ENCODE results near the gene IL31RA. TPM values are rescaled to one million over a fixed set of nuclear protein-coding genes. Genes with fewer than 3 reads are reported as not detected.

IL31RA gene
- total RNA-seq, 1 experiment from 2014 or later, result not detected

DNA sequence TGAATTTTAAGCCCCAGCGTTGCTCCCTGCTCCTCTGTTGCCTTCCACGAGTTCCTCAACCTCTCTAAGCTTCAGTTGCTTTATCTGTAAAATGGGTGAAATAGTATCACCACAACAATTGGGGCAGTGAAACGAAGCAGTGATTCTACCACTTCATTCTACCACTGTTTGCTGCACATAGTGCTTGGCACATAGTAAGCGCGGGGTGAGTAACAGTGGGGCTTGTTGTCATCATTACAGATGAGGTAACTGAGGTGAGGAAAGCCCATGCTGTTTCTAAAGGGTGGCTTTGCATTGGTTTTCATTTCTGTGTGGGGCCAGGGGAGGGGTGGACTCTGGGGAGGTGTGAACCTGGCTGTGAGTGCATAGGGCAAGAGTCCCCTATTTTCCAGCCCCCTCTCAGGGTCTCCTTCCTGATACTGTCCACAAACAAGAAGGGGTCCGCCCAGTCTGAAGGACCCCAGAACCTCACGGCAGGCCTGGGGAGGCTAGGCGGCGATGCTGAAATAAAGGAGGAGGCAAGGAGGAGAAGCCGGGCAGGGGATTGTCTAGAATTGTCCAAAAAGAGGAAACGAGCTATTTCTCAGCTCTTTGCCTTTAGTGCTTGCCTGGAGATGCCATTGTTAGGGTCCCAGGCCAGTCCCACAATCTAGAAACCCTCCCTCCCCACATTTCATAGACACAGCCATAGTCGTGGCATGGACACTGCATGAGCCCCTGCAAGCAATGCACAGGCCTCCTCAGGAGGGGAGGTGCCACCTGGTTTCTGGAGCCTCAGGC is 78.1 kb downstream of the IL31RA start (continued):
- TF ChIP-seq, protein P1, sequence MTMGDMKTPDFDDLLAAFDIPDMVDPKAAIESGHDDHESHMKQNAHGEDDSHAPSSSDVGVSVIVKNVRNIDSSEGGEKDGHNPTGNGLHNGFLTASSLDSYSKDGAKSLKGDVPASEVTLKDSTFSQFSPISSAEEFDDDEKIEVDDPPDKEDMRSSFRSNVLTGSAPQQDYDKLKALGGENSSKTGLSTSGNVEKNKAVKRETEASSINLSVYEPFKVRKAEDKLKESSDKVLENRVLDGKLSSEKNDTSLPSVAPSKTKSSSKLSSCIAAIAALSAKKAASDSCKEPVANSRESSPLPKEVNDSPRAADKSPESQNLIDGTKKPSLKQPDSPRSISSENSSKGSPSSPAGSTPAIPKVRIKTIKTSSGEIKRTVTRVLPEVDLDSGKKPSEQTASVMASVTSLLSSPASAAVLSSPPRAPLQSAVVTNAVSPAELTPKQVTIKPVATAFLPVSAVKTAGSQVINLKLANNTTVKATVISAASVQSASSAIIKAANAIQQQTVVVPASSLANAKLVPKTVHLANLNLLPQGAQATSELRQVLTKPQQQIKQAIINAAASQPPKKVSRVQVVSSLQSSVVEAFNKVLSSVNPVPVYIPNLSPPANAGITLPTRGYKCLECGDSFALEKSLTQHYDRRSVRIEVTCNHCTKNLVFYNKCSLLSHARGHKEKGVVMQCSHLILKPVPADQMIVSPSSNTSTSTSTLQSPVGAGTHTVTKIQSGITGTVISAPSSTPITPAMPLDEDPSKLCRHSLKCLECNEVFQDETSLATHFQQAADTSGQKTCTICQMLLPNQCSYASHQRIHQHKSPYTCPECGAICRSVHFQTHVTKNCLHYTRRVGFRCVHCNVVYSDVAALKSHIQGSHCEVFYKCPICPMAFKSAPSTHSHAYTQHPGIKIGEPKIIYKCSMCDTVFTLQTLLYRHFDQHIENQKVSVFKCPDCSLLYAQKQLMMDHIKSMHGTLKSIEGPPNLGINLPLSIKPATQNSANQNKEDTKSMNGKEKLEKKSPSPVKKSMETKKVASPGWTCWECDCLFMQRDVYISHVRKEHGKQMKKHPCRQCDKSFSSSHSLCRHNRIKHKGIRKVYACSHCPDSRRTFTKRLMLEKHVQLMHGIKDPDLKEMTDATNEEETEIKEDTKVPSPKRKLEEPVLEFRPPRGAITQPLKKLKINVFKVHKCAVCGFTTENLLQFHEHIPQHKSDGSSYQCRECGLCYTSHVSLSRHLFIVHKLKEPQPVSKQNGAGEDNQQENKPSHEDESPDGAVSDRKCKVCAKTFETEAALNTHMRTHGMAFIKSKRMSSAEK (CRISPR knock-in tag; IDR thresholded peaks at IDR 0.05; ENCODE audit: borderline replicate concordance), result no peak
- TF ChIP-seq NR1H2 (CRISPR knock-in tag; IDR thresholded peaks at IDR 0.05) (no peak), ZNF396 (CRISPR knock-in tag; IDR thresholded peaks at IDR 0.05; ENCODE audit: borderline replicate concordance) (no peak), NR3C1 (CRISPR knock-in tag; conservative IDR thresholded peaks at IDR 0.05; ENCODE audit: low read depth) (no peak), FOXP1 (CRISPR knock-in tag; IDR thresholded peaks at IDR 0.05; ENCODE audit: borderline replicate concordance) (no peak), TCF7 (CRISPR knock-in tag; IDR thresholded peaks at IDR 0.05; ENCODE audit: low read depth) (no peak)
- TF ChIP-seq, protein P2, sequence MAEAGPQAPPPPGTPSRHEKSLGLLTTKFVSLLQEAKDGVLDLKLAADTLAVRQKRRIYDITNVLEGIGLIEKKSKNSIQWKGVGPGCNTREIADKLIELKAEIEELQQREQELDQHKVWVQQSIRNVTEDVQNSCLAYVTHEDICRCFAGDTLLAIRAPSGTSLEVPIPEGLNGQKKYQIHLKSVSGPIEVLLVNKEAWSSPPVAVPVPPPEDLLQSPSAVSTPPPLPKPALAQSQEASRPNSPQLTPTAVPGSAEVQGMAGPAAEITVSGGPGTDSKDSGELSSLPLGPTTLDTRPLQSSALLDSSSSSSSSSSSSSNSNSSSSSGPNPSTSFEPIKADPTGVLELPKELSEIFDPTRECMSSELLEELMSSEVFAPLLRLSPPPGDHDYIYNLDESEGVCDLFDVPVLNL (CRISPR knock-in tag; IDR thresholded peaks at IDR 0.05; ENCODE audit: borderline replicate concordance, low read depth), result no peak
- TF ChIP-seq, protein P3, sequence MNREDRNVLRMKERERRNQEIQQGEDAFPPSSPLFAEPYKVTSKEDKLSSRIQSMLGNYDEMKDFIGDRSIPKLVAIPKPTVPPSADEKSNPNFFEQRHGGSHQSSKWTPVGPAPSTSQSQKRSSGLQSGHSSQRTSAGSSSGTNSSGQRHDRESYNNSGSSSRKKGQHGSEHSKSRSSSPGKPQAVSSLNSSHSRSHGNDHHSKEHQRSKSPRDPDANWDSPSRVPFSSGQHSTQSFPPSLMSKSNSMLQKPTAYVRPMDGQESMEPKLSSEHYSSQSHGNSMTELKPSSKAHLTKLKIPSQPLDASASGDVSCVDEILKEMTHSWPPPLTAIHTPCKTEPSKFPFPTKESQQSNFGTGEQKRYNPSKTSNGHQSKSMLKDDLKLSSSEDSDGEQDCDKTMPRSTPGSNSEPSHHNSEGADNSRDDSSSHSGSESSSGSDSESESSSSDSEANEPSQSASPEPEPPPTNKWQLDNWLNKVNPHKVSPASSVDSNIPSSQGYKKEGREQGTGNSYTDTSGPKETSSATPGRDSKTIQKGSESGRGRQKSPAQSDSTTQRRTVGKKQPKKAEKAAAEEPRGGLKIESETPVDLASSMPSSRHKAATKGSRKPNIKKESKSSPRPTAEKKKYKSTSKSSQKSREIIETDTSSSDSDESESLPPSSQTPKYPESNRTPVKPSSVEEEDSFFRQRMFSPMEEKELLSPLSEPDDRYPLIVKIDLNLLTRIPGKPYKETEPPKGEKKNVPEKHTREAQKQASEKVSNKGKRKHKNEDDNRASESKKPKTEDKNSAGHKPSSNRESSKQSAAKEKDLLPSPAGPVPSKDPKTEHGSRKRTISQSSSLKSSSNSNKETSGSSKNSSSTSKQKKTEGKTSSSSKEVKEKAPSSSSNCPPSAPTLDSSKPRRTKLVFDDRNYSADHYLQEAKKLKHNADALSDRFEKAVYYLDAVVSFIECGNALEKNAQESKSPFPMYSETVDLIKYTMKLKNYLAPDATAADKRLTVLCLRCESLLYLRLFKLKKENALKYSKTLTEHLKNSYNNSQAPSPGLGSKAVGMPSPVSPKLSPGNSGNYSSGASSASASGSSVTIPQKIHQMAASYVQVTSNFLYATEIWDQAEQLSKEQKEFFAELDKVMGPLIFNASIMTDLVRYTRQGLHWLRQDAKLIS (CRISPR knock-in tag; IDR thresholded peaks at IDR 0.05; ENCODE audit: borderline replicate concordance), result no peak
- TF ChIP-seq, protein P4, sequence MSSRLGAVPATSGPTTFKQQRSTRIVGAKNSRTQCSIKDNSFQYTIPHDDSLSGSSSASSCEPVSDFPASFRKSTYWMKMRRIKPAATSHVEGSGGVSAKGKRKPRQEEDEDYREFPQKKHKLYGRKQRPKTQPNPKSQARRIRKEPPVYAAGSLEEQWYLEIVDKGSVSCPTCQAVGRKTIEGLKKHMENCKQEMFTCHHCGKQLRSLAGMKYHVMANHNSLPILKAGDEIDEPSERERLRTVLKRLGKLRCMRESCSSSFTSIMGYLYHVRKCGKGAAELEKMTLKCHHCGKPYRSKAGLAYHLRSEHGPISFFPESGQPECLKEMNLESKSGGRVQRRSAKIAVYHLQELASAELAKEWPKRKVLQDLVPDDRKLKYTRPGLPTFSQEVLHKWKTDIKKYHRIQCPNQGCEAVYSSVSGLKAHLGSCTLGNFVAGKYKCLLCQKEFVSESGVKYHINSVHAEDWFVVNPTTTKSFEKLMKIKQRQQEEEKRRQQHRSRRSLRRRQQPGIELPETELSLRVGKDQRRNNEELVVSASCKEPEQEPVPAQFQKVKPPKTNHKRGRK (CRISPR knock-in tag; IDR thresholded peaks at IDR 0.05; ENCODE audit: borderline replicate concordance), result no peak

DNA sequence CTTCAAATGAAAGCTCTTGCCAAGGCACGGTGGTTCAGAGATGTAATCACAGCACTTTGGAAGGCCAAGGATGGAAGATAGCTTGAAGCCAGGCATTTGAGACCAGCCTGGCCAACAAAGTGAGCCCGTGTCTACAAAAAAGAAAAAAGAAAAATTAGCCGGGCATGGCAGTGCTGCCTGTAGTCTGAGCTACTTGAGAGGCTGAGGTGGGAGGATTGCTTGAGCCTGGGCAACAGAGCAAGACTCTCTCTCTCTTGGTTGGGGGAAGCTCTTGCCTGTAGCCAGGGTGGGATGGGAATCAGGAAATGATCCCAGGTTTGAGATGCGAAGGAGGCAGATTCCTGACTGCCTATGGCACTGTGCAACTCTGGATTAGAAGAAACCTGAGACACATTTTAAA is 81.5 kb downstream of the IL31RA start:
- ChIA-PET CTCF (interaction anchor here (1.2 kb wide), 1 partner anchor 61 kb away, joined by 3 read pairs; no protein-coding TSS in a partner anchor), POLR2A (no interaction called here)
- DNase-seq (ENCODE audit: low spot score) (no peak), ATAC-seq (no peak)
- Mint-ChIP-seq H3K4me1 (no peaks in the 10 kb centered on the region), H3K27me3 (ENCODE audit: low read depth) (no peaks in the 10 kb centered on the region; the same call in 1 of the 2 replicates), H3K36me3 (no peaks in the 10 kb centered on the region), H3K9me3 (no peaks in the 10 kb centered on the region), H3K27ac (no peak overlapping the region), H3K4me3 (no peak overlapping the region)
- TF ChIP-seq, protein P5, sequence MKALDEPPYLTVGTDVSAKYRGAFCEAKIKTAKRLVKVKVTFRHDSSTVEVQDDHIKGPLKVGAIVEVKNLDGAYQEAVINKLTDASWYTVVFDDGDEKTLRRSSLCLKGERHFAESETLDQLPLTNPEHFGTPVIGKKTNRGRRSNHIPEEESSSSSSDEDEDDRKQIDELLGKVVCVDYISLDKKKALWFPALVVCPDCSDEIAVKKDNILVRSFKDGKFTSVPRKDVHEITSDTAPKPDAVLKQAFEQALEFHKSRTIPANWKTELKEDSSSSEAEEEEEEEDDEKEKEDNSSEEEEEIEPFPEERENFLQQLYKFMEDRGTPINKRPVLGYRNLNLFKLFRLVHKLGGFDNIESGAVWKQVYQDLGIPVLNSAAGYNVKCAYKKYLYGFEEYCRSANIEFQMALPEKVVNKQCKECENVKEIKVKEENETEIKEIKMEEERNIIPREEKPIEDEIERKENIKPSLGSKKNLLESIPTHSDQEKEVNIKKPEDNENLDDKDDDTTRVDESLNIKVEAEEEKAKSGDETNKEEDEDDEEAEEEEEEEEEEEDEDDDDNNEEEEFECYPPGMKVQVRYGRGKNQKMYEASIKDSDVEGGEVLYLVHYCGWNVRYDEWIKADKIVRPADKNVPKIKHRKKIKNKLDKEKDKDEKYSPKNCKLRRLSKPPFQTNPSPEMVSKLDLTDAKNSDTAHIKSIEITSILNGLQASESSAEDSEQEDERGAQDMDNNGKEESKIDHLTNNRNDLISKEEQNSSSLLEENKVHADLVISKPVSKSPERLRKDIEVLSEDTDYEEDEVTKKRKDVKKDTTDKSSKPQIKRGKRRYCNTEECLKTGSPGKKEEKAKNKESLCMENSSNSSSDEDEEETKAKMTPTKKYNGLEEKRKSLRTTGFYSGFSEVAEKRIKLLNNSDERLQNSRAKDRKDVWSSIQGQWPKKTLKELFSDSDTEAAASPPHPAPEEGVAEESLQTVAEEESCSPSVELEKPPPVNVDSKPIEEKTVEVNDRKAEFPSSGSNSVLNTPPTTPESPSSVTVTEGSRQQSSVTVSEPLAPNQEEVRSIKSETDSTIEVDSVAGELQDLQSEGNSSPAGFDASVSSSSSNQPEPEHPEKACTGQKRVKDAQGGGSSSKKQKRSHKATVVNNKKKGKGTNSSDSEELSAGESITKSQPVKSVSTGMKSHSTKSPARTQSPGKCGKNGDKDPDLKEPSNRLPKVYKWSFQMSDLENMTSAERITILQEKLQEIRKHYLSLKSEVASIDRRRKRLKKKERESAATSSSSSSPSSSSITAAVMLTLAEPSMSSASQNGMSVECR (CRISPR knock-in tag; IDR thresholded peaks at IDR 0.05; ENCODE audit: borderline replicate concordance), result no peak
- TF ChIP-seq RELA (CRISPR knock-in tag; IDR thresholded peaks at IDR 0.05; ENCODE audit: borderline replicate concordance) (no peak), ZNF219 (CRISPR knock-in tag; IDR thresholded peaks at IDR 0.05; ENCODE audit: borderline replicate concordance) (no peak)
- TF ChIP-seq, protein P3 (CRISPR knock-in tag; IDR thresholded peaks at IDR 0.05; ENCODE audit: borderline replicate concordance), result no peak

All from WTC11 (cell line).